PC-3 (cell line): ENCODE data around the gene FAM24B.

Experiments
- CTCF ChIP-seq: fragments of 300-600 bp; sonication (generic); conservative IDR thresholded peaks from 2 replicates; pipeline ENCODE4 v1.5.1; 2017; ENCODE audit warnings: antibody characterized with exemption, low read depth, mild to moderate bottlenecking, low read length
- EZH2 ChIP-seq: fragments of 300-600 bp; sonication (generic); IDR thresholded peaks from one replicate; pipeline ENCODE4 v1.6.1; 2017; ENCODE audit warnings: antibody characterized with exemption, mild to moderate bottlenecking, low read length; ENCODE audit not compliant: unreplicated experiment
- EZH2phosphoT487 ChIP-seq: fragments of 300-600 bp; sonication (generic); IDR thresholded peaks from 2 replicates; pipeline ENCODE4 v1.6.1; 2018; ENCODE audit warnings: mild to moderate bottlenecking, antibody characterized with exemption, low read length, borderline replicate concordance

- TF ChIP-seq CTCF (no peak), EZH2 (no peak), EZH2phosphoT487 (no peak)
These were observed 32.6 kb upstream of the FAM24B start for GRCh38 chr10:122911889-122912484.
